ENCODE results near the gene UGGT2.
"Not testable (repeated sequence)": the region's sequence is repeated elsewhere in the genome, so short reads cannot be mapped to it uniquely, and the experiment has no call there.

UGGT2 gene

GRCh38 chr13:95968906-95969305 is 84.3 kb downstream of the UGGT2 start:
- no peak for DNase-seq

GRCh38 chr13:95957331-95957730 is 95.9 kb downstream of the UGGT2 start:
- DNase-seq = no peak

- no peak for DNase-seq
Measured at GRCh38 chr13:95956589-95957148, 96.5 kb downstream of the UGGT2 start.

GRCh38 chr13:95955719-95956118 is 97.5 kb downstream of the UGGT2 start:
- no peak for DNase-seq

- DNase-seq = no peak
Measured at GRCh38 chr13:95955255-95955654, 97.9 kb downstream of the UGGT2 start.

GRCh38 chr13:95954266-95954665 is 98.9 kb downstream of the UGGT2 start:
- no peak for DNase-seq

GRCh38 chr13:95950103-95950502 is 103.1 kb downstream of the UGGT2 start:
- no peak for DNase-seq

GRCh38 chr13:95948656-95949055 is 104.5 kb downstream of the UGGT2 start:
- no peak for DNase-seq

- DNase-seq = no peak
Measured at GRCh38 chr13:95937714-95938320, 115.4 kb downstream of the UGGT2 start.

GRCh38 chr13:95931300-95932025 is 121.7 kb downstream of the UGGT2 start:
- DNase-seq = no peak

GRCh38 chr13:95929430-95929829 is 123.8 kb downstream of the UGGT2 start:
- no peak for DNase-seq

- not testable (repeated sequence) for DNase-seq
Measured at GRCh38 chr13:95928367-95928906, 124.8 kb downstream of the UGGT2 start.

GRCh38 chr13:95926231-95926630 is 127.0 kb downstream of the UGGT2 start:
- no peak for DNase-seq

GRCh38 chr13:95924389-95924994 is 128.7 kb downstream of the UGGT2 start:
- DNase-seq = no peak

- no peak for DNase-seq
Measured at GRCh38 chr13:95921485-95921884, 131.7 kb downstream of the UGGT2 start.

- no peak for DNase-seq
Measured at GRCh38 chr13:95920485-95920884, 132.7 kb downstream of the UGGT2 start.

GRCh38 chr13:95918860-95919259 is 134.3 kb downstream of the UGGT2 start:
- no peak for DNase-seq

- DNase-seq = no peak
Measured at GRCh38 chr13:95914991-95915501, 138.2 kb downstream of the UGGT2 start.

GRCh38 chr13:95906999-95907398 is 146.2 kb downstream of the UGGT2 start:
- no peak for DNase-seq

GRCh38 chr13:95903569-95903968 is 149.6 kb downstream of the UGGT2 start:
- no peak for DNase-seq

GRCh38 chr13:95902741-95903140 is 150.5 kb downstream of the UGGT2 start:
- no peak for DNase-seq

GRCh38 chr13:95898256-95898655 is 154.9 kb downstream of the UGGT2 start:
- DNase-seq = no peak

GRCh38 chr13:95896301-95896700 is 156.9 kb downstream of the UGGT2 start:
- no peak for DNase-seq

GRCh38 chr13:95893861-95894260 is 159.3 kb downstream of the UGGT2 start:
- no peak for DNase-seq

Measured in NCI-H1092 (cell line).